IMR-90 (cell line): ENCODE measurements around the gene PARVG. TPM values are rescaled to one million over a fixed set of nuclear protein-coding genes. Genes with fewer than 3 reads are reported as not detected.

Experiments used
- ATAC-seq: fragments of 200-7000 bp; cut with Tn5 transposase; 2 replicates; pipeline ENCODE4 v1.9.1; 2020; ENCODE audit warnings: low read depth, mild to moderate bottlenecking, moderate library complexity
- BruUV-seq: library from RNA; stranded (reverse); fragments of 400-500 nt; replicated peaks from 2 replicates; lab custom pipeline; 2021; lab: Mats Ljungman, UMichigan
- CTCF ChIA-PET: fragments of 300-600 bp; formaldehyde crosslinking; extraction: SDS; loops from one replicate; lab custom pipeline; 2021; ENCODE audit warnings: antibody characterized with exemption; lab: Yijun Ruan, JAX
- POLR2A ChIA-PET: fragments of 300-600 bp; sonication (Branson Sonifier 250); formaldehyde crosslinking; loops from one replicate; lab custom pipeline; 2022; ENCODE audit warnings: antibody characterized with exemption; ENCODE audit not compliant: unreplicated experiment; lab: Charles Lee
- DNase-seq: peaks from one replicate; pipeline ENCODE4 v3.0.0; 2013
- H2AFZ ChIP-seq: replicated peaks from 2 replicates; pipeline ENCODE3; 2013; ENCODE audit warnings: low read length, mild to moderate bottlenecking; ENCODE audit not compliant: poor library complexity
- H2AK5ac ChIP-seq: 2 replicates; pipeline ENCODE4 v1.6.1; 2013; ENCODE audit warnings: low read depth, low read length, inconsistent platforms
- H2AK9ac ChIP-seq: replicated peaks from 2 replicates; pipeline ENCODE3; 2013; ENCODE audit warnings: mild to moderate bottlenecking, low read depth, low read length, moderate library complexity; ENCODE audit not compliant: poor library complexity
- H2BK120ac ChIP-seq: 2 replicates; pipeline ENCODE4 v1.6.1; 2013; ENCODE audit warnings: low read depth, low read length, inconsistent platforms
- H2BK15ac ChIP-seq: 3 replicates; pipeline ENCODE4 v1.6.1; 2013; ENCODE audit warnings: low read depth, low read length, inconsistent platforms
- H2BK20ac ChIP-seq: 2 replicates; pipeline ENCODE4 v1.6.1; 2013; ENCODE audit warnings: low read depth, mild to moderate bottlenecking, inconsistent platforms, low read length, moderate library complexity
- H2BK5ac ChIP-seq: 2 replicates; pipeline ENCODE4 v1.6.1; 2013; ENCODE audit warnings: mild to moderate bottlenecking, low read depth, low read length, inconsistent platforms; ENCODE audit not compliant: poor library complexity, severe bottlenecking
- H3K14ac ChIP-seq: replicated peaks from 2 replicates; pipeline ENCODE4 v1.6.1; 2013; ENCODE audit warnings: low read depth, low read length, inconsistent platforms
- H3K18ac ChIP-seq: 2 replicates; pipeline ENCODE4 v1.6.1; 2013; ENCODE audit warnings: low read depth, low read length, control low read depth
- H3K23ac ChIP-seq: 2 replicates; pipeline ENCODE4 v1.6.1; 2013; ENCODE audit warnings: low read depth, low read length, inconsistent platforms
- H3K27ac ChIP-seq: 2 replicates; pipeline ENCODE4 v1.5.1; 2013; ENCODE audit warnings: mild to moderate bottlenecking, control low read depth, low read length; ENCODE audit not compliant: insufficient read depth
- H3K27me3 ChIP-seq: 2 replicates; pipeline ENCODE4 v1.6.1; 2013; ENCODE audit warnings: low read length; ENCODE audit not compliant: control insufficient read depth, insufficient read depth
- H3K36me3 ChIP-seq: 2 replicates; pipeline ENCODE4 v1.6.1; 2013; ENCODE audit warnings: low read length, mixed read lengths; ENCODE audit not compliant: control insufficient read depth, insufficient read depth
- H3K4ac ChIP-seq: 2 replicates; pipeline ENCODE4 v1.6.1; 2013; ENCODE audit warnings: low read depth, low read length, inconsistent platforms
- H3K4me1 ChIP-seq: 2 replicates; pipeline ENCODE4 v1.6.1; 2013; ENCODE audit warnings: low read length, mixed read lengths; ENCODE audit not compliant: control insufficient read depth, insufficient read depth
- H3K4me2 ChIP-seq: 2 replicates; pipeline ENCODE4 v1.6.1; 2013; ENCODE audit warnings: low read depth, mild to moderate bottlenecking, control low read depth, low read length, moderate library complexity
- H3K4me3 ChIP-seq: 2 replicates; pipeline ENCODE4 v1.5.1; 2013; ENCODE audit warnings: low read depth, mild to moderate bottlenecking, control low read depth, low read length, moderate library complexity; ENCODE audit not compliant: insufficient read depth
- H3K56ac ChIP-seq: 2 replicates; pipeline ENCODE4 v1.6.1; 2013; ENCODE audit warnings: low read length, inconsistent platforms; ENCODE audit not compliant: insufficient read depth; ENCODE audit errors: extremely low read depth
- H3K79me1 ChIP-seq, 2 experiments: 2 replicates each; pipeline ENCODE4 v1.6.1; 2013; ENCODE audit warnings: low read length in 2 of 2, inconsistent platforms in 1 of 2, low read depth in 1 of 2
- H3K9ac ChIP-seq: 2 replicates; pipeline ENCODE4 v1.6.1; 2013; ENCODE audit warnings: low read depth, low read length, control low read depth
- H3K9me1 ChIP-seq: 2 replicates; pipeline ENCODE4 v1.6.1; 2013; ENCODE audit warnings: low read length, inconsistent platforms; ENCODE audit not compliant: insufficient read depth
- H3K9me3 ChIP-seq: 2 replicates; pipeline ENCODE4 v1.6.1; 2013; ENCODE audit warnings: low read length; ENCODE audit not compliant: control insufficient read depth, insufficient read depth
- H4K20me1 ChIP-seq: 2 replicates; pipeline ENCODE4 v1.6.1; 2013; ENCODE audit warnings: low read length, inconsistent platforms; ENCODE audit not compliant: insufficient read depth
- H4K5ac ChIP-seq: 2 replicates; pipeline ENCODE4 v1.6.1; 2013; ENCODE audit warnings: mild to moderate bottlenecking, low read depth, low read length, control low read depth
- H4K8ac ChIP-seq, 2 experiments: 2 replicates each; pipeline ENCODE4 v1.6.1; 2013; ENCODE audit warnings: low read depth in 2 of 2, low read length in 2 of 2, control low read depth in 1 of 2, inconsistent platforms in 1 of 2
- H4K91ac ChIP-seq: 2 replicates; pipeline ENCODE4 v1.6.1; 2013; ENCODE audit warnings: low read depth, low read length, inconsistent platforms; ENCODE audit not compliant: insufficient read depth
- CEBPB ChIP-seq: IDR thresholded peaks from 2 replicates; pipeline ENCODE4 v1.6.1; 2012; ENCODE audit warnings: low read depth, low read length, improper control_type of control experiment
- CHD1 ChIP-seq: IDR thresholded peaks from 2 replicates; pipeline ENCODE4 v1.6.1; 2012; ENCODE audit warnings: low read depth, low read length, improper control_type of control experiment
- RFX5 ChIP-seq: IDR thresholded peaks from 2 replicates; pipeline ENCODE4 v1.8.0; 2012; ENCODE audit warnings: low read depth, mild to moderate bottlenecking, low read length, moderate library complexity
- WGBS, 2 experiments: methylation state at CpG; one replicate each; pipeline versions ENCODE4 v1.1.5 to v1.1.7; 2013; ENCODE audit warnings: missing lambda C conversion rate in 2 of 2; ENCODE audit not compliant: insufficient read length in 1 of 2; ENCODE audit errors: extremely low coverage in 2 of 2; 5-methylcytosine and 5-hydroxymethylcytosine counted together
- dilution Hi-C: fragments of 300-500 bp; cut with HindIII; formaldehyde crosslinking; loops from one replicate; pipeline ENCODE4 v1.14.3; 2018; ENCODE audit warnings: low sequenced_read_pairs; ENCODE audit not compliant: unreplicated experiment
- in situ Hi-C: fragments of 300-500 bp; cut with MboI; formaldehyde crosslinking; loops from 3 replicates; pipeline ENCODE4 v1.14.3; 2019; ENCODE audit warnings: low sequenced_read_pairs, inconsistent platforms, mixed read lengths
- intact Hi-C: fragments of 100-400 bp; cut with micrococcal nuclease; formaldehyde crosslinking; loops from 2 replicates; pipeline ENCODE4 v1.10.0; 2022
- polyA plus RNA-seq, 3 experiments: library from polyadenylated mRNA; depleted of rRNA; stranded (reverse); fragments of >200 nt; gene quantifications; 2 replicates each; pipeline ENCODE4 v1.2.3, GENCODE V29; 2012; ENCODE audit warnings: low replicate concordance in 1 of 3
- total RNA-seq: library from RNA; depleted of rRNA; stranded (reverse); fragments of >200 nt; gene quantifications from 2 replicates; pipeline ENCODE4 v1.2.3, GENCODE V29; 2012
- TF ChIP-seq, protein P1 (sequence below): fragments of 150-350 bp; IDR thresholded peaks from 2 replicates; pipeline ENCODE4 v1.6.1; 2016; ENCODE audit warnings: low read depth, mild to moderate bottlenecking, low read length, moderate library complexity, borderline replicate concordance

PARVG gene
- total and polyA plus RNA-seq, 2 of the 4 experiments (the other 2 are of a cell fraction), result not detected

DNA sequence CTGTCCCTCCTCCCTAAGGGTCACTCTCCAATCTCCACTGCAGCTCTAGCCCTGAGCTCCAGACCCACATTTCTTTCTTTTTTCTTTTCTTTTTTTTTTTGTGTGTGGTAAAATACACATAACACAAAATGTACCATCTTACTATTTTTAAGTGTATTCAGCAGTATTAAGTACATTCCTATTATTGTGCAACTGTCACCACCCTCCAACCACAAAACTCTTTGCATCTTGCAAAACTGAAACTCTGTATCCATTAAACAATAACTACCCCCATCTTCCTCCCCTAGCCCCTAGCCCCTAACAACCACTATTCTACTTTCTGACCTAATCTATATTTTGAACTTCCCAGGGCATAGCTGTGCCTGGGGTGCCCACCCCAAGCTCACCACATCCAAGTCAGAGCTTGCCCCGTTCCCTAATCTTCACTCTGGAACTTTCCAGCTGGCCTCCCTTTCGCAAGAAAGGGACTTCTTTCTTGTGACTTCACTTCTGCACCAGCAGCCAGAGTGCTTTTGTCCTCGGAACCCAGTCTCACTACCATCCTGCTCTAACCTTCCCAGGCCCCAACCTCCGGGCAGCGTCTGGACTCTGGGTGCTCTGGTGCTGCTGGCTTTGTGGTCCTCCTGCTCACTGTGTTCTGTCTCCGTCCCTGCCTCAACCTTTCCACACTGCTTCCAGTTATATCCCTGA, 30.7 kb downstream of the PARVG start:
- ATAC-seq (peak; percentile 20), DNase-seq (no peak)
- H3K9me3 ChIP-seq, result peaks cover 8% of the 10 kb centered on the region
- TF ChIP-seq CEBPB (peak; percentile 51; the same call in 1 of the 2 replicates), CHD1 (no peak), RFX5 (no peak)
- TF ChIP-seq, protein P1, sequence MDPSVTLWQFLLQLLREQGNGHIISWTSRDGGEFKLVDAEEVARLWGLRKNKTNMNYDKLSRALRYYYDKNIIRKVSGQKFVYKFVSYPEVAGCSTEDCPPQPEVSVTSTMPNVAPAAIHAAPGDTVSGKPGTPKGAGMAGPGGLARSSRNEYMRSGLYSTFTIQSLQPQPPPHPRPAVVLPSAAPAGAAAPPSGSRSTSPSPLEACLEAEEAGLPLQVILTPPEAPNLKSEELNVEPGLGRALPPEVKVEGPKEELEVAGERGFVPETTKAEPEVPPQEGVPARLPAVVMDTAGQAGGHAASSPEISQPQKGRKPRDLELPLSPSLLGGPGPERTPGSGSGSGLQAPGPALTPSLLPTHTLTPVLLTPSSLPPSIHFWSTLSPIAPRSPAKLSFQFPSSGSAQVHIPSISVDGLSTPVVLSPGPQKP, result no peak
- dilution Hi-C loops, result no loop called here
- H3K27ac ChIP-seq, result no peak overlapping the region
- H4K91ac ChIP-seq, result no peak overlapping the region
- no peak overlapping the region for H3K23ac ChIP-seq
- ChIA-PET CTCF (no interaction called here), POLR2A (no interaction called here)
- no peak overlapping the region for H2BK120ac ChIP-seq
- in situ Hi-C loops, result no loop called here
- no peak overlapping the region for H3K56ac ChIP-seq
- no peak overlapping the region for H3K14ac ChIP-seq
- no peaks in the 10 kb centered on the region for H4K20me1 ChIP-seq
- peaks cover 10% of the 10 kb centered on the region; the same call in 1 of the 2 replicates for H3K4me1 ChIP-seq
- H3K4me3 ChIP-seq, result no peak overlapping the region
- H3K27me3 ChIP-seq, result peaks cover 4% of the 10 kb centered on the region; the same call in 1 of the 2 replicates
- H2BK5ac ChIP-seq, result no peak overlapping the region
- 83% methylated on average over 2 of the region's 6 CpGs; no CpG with 5 or more reads in 1 of the 2 experiments for WGBS, 2 experiments
- H4K8ac ChIP-seq, result no peak overlapping the region
- H2BK15ac ChIP-seq, result no peak overlapping the region
- no peak overlapping the region for H2AFZ ChIP-seq
- no peak overlapping the region for H3K4ac ChIP-seq
- no peak overlapping the region for H3K9ac ChIP-seq
- no peaks in the 10 kb centered on the region for H3K9me1 ChIP-seq
- no peaks in the 10 kb centered on the region for H3K79me1 ChIP-seq
- no peak overlapping the region for H2AK9ac ChIP-seq
- H2AK5ac ChIP-seq, result no peak overlapping the region
- H3K18ac ChIP-seq, result no peak overlapping the region
- intact Hi-C loops, result no loop called here
- no peak overlapping the region; the same call in 1 of the 2 replicates for H4K5ac ChIP-seq
- BruUV-seq, result no TSS peak
- H2BK20ac ChIP-seq, result no peak overlapping the region
- no peaks in the 10 kb centered on the region for H3K36me3 ChIP-seq
- no peak overlapping the region for H3K4me2 ChIP-seq
